ENCODE measurements around the gene TCF7L2.

The TCF7L2 gene

GRCh38 chr10:113027574-113028455 is 77.8 kb downstream of the TCF7L2 start:
- Histone ChIP-seq H3K36me3 (ENCODE audit: control insufficient read depth in 1 of 2, insufficient read depth in 2 of 2, low read length in 2 of 2) (peaks cover 0 to 3% of the 10 kb centered on the region in 2 donors), H3K27me3 (ENCODE audit: control insufficient read depth in 1 of 2, insufficient read depth in 2 of 2, low read length in 2 of 2) (no peaks in the 10 kb centered on the region), H3K4me1 (ENCODE audit: control insufficient read depth in 1 of 2, insufficient read depth in 2 of 2, low read length in 2 of 2) (peaks cover 11 to 18% of the 10 kb centered on the region in 2 donors), H3K4me3 (ENCODE audit: low read depth in 1 of 2, low read length in 2 of 2) (no peak overlapping the region), H3K27ac (ENCODE audit: low read depth, low read length) (no peak overlapping the region), H3K9me3 (ENCODE audit: control insufficient read depth in 1 of 2, low read length in 2 of 2) (no peaks in the 10 kb centered on the region), H3K9ac (ENCODE audit: low read depth in 1 of 2, low read length in 2 of 2) (no peak overlapping the region)

GRCh38 chr10:113028456-113029440 is 78.7 kb downstream of the TCF7L2 start:
- Histone ChIP-seq H3K36me3 (ENCODE audit: control insufficient read depth in 1 of 2, insufficient read depth in 2 of 2, low read length in 2 of 2) (no peaks in the 10 kb centered on the region), H3K27ac (ENCODE audit: low read depth, low read length) (no peak overlapping the region), H3K9ac (ENCODE audit: low read depth in 1 of 2, low read length in 2 of 2) (no peak overlapping the region), H3K4me1 (ENCODE audit: control insufficient read depth in 1 of 2, insufficient read depth in 2 of 2, low read length in 2 of 2) (peaks cover 11 to 18% of the 10 kb centered on the region in 2 donors), H3K4me3 (ENCODE audit: low read depth in 1 of 2, low read length in 2 of 2) (no peak overlapping the region), H3K9me3 (ENCODE audit: control insufficient read depth in 1 of 2, low read length in 2 of 2) (no peaks in the 10 kb centered on the region), H3K27me3 (ENCODE audit: control insufficient read depth in 1 of 2, insufficient read depth in 2 of 2, low read length in 2 of 2) (no peaks in the 10 kb centered on the region)

GRCh38 chr10:113030453-113030852 is 80.4 kb downstream of the TCF7L2 start:
- Histone ChIP-seq H3K9me3 (ENCODE audit: control insufficient read depth in 1 of 2, low read length in 2 of 2) (no peaks in the 10 kb centered on the region), H3K36me3 (ENCODE audit: control insufficient read depth in 1 of 2, insufficient read depth in 2 of 2, low read length in 2 of 2) (no peaks in the 10 kb centered on the region), H3K9ac (ENCODE audit: low read depth in 1 of 2, low read length in 2 of 2) (no peak overlapping the region), H3K27ac (ENCODE audit: low read depth, low read length) (no peak overlapping the region), H3K4me1 (ENCODE audit: control insufficient read depth in 1 of 2, insufficient read depth in 2 of 2, low read length in 2 of 2) (peaks cover 17 to 18% of the 10 kb centered on the region in 2 donors), H3K27me3 (ENCODE audit: control insufficient read depth in 1 of 2, insufficient read depth in 2 of 2, low read length in 2 of 2) (no peaks in the 10 kb centered on the region), H3K4me3 (ENCODE audit: low read depth in 1 of 2, low read length in 2 of 2) (no peak overlapping the region)

GRCh38 chr10:113031147-113031546 is 81.1 kb downstream of the TCF7L2 start:
- H3K27me3 ChIP-seq (ENCODE audit: control insufficient read depth in 1 of 2, insufficient read depth in 2 of 2, low read length in 2 of 2), result no peaks in the 10 kb centered on the region
- no peaks in the 10 kb centered on the region for H3K9me3 ChIP-seq (ENCODE audit: control insufficient read depth in 1 of 2, low read length in 2 of 2)
- no peak overlapping the region for H3K4me3 ChIP-seq (ENCODE audit: low read depth in 1 of 2, low read length in 2 of 2)
- H3K27ac ChIP-seq (ENCODE audit: low read depth, low read length), result no peak overlapping the region
- H3K4me1 ChIP-seq (ENCODE audit: control insufficient read depth in 1 of 2, insufficient read depth in 2 of 2, low read length in 2 of 2), result peaks cover 19 to 20% of the 10 kb centered on the region in 2 donors
- no peaks in the 10 kb centered on the region for H3K36me3 ChIP-seq (ENCODE audit: control insufficient read depth in 1 of 2, insufficient read depth in 2 of 2, low read length in 2 of 2)
- H3K9ac ChIP-seq (ENCODE audit: low read depth in 1 of 2, low read length in 2 of 2), result no peak overlapping the region

GRCh38 chr10:113033991-113034390 is 83.9 kb downstream of the TCF7L2 start:
- H3K4me1 ChIP-seq (ENCODE audit: control insufficient read depth in 1 of 2, insufficient read depth in 2 of 2, low read length in 2 of 2), result peaks cover 6 to 8% of the 10 kb centered on the region in 2 donors
- H3K4me3 ChIP-seq (ENCODE audit: low read depth in 1 of 2, low read length in 2 of 2), result no peak overlapping the region

GRCh38 chr10:113035732-113036312 is 85.8 kb downstream of the TCF7L2 start:
- Histone ChIP-seq H3K27ac (ENCODE audit: low read depth, low read length) (no peak overlapping the region), H3K4me1 (ENCODE audit: control insufficient read depth in 1 of 2, insufficient read depth in 2 of 2, low read length in 2 of 2) (peaks cover 6 to 8% of the 10 kb centered on the region in 2 donors), H3K27me3 (ENCODE audit: control insufficient read depth in 1 of 2, insufficient read depth in 2 of 2, low read length in 2 of 2) (no peaks in the 10 kb centered on the region), H3K4me3 (ENCODE audit: low read depth in 1 of 2, low read length in 2 of 2) (no peak overlapping the region), H3K36me3 (ENCODE audit: control insufficient read depth in 1 of 2, insufficient read depth in 2 of 2, low read length in 2 of 2) (no peaks in the 10 kb centered on the region), H3K9ac (ENCODE audit: low read depth in 1 of 2, low read length in 2 of 2) (no peak overlapping the region), H3K9me3 (ENCODE audit: control insufficient read depth in 1 of 2, low read length in 2 of 2) (no peaks in the 10 kb centered on the region)

More at GRCh38 chr10:113033991-113034390, 83.9 kb downstream of the TCF7L2 start:
- H3K27me3 ChIP-seq (ENCODE audit: control insufficient read depth in 1 of 2, insufficient read depth in 2 of 2, low read length in 2 of 2), result no peaks in the 10 kb centered on the region
- no peak overlapping the region for H3K9ac ChIP-seq (ENCODE audit: low read depth in 1 of 2, low read length in 2 of 2)
- H3K9me3 ChIP-seq (ENCODE audit: control insufficient read depth in 1 of 2, low read length in 2 of 2), result no peaks in the 10 kb centered on the region
- no peaks in the 10 kb centered on the region for H3K36me3 ChIP-seq (ENCODE audit: control insufficient read depth in 1 of 2, insufficient read depth in 2 of 2, low read length in 2 of 2)
- H3K27ac ChIP-seq (ENCODE audit: low read depth, low read length), result no peak overlapping the region

GRCh38 chr10:113036619-113037018 is 86.6 kb downstream of the TCF7L2 start:
- no peaks in the 10 kb centered on the region for H3K36me3 ChIP-seq (ENCODE audit: control insufficient read depth in 1 of 2, insufficient read depth in 2 of 2, low read length in 2 of 2)
- no peak overlapping the region for H3K4me3 ChIP-seq (ENCODE audit: low read depth in 1 of 2, low read length in 2 of 2)
- H3K4me1 ChIP-seq (ENCODE audit: control insufficient read depth in 1 of 2, insufficient read depth in 2 of 2, low read length in 2 of 2), result peaks cover 6 to 8% of the 10 kb centered on the region in 2 donors
- no peak overlapping the region for H3K27ac ChIP-seq (ENCODE audit: low read depth, low read length)
- H3K9ac ChIP-seq (ENCODE audit: low read depth in 1 of 2, low read length in 2 of 2), result no peak overlapping the region
- H3K9me3 ChIP-seq (ENCODE audit: control insufficient read depth in 1 of 2, low read length in 2 of 2), result no peaks in the 10 kb centered on the region
- H3K27me3 ChIP-seq (ENCODE audit: control insufficient read depth in 1 of 2, insufficient read depth in 2 of 2, low read length in 2 of 2), result no peaks in the 10 kb centered on the region

GRCh38 chr10:113037218-113037617 is 87.2 kb downstream of the TCF7L2 start:
- no peaks in the 10 kb centered on the region for H3K27me3 ChIP-seq (ENCODE audit: control insufficient read depth in 1 of 2, insufficient read depth in 2 of 2, low read length in 2 of 2)
- H3K36me3 ChIP-seq (ENCODE audit: control insufficient read depth in 1 of 2, insufficient read depth in 2 of 2, low read length in 2 of 2), result peaks cover 0 to 4% of the 10 kb centered on the region in 2 donors
- H3K9me3 ChIP-seq (ENCODE audit: control insufficient read depth in 1 of 2, low read length in 2 of 2), result no peaks in the 10 kb centered on the region
- no peak overlapping the region for H3K4me3 ChIP-seq (ENCODE audit: low read depth in 1 of 2, low read length in 2 of 2)
- H3K4me1 ChIP-seq (ENCODE audit: control insufficient read depth in 1 of 2, insufficient read depth in 2 of 2, low read length in 2 of 2), result peaks cover 6 to 8% of the 10 kb centered on the region in 2 donors
- H3K27ac ChIP-seq (ENCODE audit: low read depth, low read length), result no peak overlapping the region
- H3K9ac ChIP-seq (ENCODE audit: low read depth in 1 of 2, low read length in 2 of 2), result no peak overlapping the region

- no peak overlapping the region for H3K27ac ChIP-seq (ENCODE audit: low read depth, low read length)
- no peaks in the 10 kb centered on the region for H3K27me3 ChIP-seq (ENCODE audit: control insufficient read depth in 1 of 2, insufficient read depth in 2 of 2, low read length in 2 of 2)
- peaks cover 6 to 8% of the 10 kb centered on the region in 2 donors for H3K4me1 ChIP-seq (ENCODE audit: control insufficient read depth in 1 of 2, insufficient read depth in 2 of 2, low read length in 2 of 2)
- peaks cover 0 to 5% of the 10 kb centered on the region in 2 donors for H3K36me3 ChIP-seq (ENCODE audit: control insufficient read depth in 1 of 2, insufficient read depth in 2 of 2, low read length in 2 of 2)
- H3K4me3 ChIP-seq (ENCODE audit: low read depth in 1 of 2, low read length in 2 of 2), result no peak overlapping the region
- no peak overlapping the region for H3K9ac ChIP-seq (ENCODE audit: low read depth in 1 of 2, low read length in 2 of 2)
- H3K9me3 ChIP-seq (ENCODE audit: control insufficient read depth in 1 of 2, low read length in 2 of 2), result no peaks in the 10 kb centered on the region
These were observed 88.1 kb downstream of the TCF7L2 start for GRCh38 chr10:113038183-113038582.
